ENCODE data around the gene ZAR1.

Gene ZAR1

DNA sequence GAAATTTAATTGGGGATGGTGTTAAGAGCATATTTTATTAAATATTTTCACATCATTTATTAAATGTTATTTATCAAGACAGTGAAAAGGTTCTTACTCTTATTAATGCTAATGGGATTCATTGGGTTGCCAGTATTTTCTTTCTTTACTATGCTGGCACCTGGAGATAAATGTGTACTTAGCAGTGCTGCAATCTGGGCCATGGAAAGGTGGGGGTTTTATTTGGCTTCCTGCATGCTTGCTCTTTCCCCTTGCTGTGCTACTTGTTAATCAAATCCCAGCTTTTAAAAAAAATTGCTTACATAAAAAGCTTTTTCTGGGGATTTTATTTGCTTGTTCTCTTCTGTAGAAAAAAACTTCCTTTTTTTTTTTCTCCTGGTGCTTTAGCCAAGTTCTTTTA, 48.3 kb downstream of the ZAR1 start:
- TF ChIP-seq, protein P1, sequence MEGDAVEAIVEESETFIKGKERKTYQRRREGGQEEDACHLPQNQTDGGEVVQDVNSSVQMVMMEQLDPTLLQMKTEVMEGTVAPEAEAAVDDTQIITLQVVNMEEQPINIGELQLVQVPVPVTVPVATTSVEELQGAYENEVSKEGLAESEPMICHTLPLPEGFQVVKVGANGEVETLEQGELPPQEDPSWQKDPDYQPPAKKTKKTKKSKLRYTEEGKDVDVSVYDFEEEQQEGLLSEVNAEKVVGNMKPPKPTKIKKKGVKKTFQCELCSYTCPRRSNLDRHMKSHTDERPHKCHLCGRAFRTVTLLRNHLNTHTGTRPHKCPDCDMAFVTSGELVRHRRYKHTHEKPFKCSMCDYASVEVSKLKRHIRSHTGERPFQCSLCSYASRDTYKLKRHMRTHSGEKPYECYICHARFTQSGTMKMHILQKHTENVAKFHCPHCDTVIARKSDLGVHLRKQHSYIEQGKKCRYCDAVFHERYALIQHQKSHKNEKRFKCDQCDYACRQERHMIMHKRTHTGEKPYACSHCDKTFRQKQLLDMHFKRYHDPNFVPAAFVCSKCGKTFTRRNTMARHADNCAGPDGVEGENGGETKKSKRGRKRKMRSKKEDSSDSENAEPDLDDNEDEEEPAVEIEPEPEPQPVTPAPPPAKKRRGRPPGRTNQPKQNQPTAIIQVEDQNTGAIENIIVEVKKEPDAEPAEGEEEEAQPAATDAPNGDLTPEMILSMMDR (IDR thresholded peaks at IDR 0.05; ENCODE audit: extremely low read depth, missing control alignments): no peak
- no peak for DNase-seq (ENCODE audit: low spot score)

DNA sequence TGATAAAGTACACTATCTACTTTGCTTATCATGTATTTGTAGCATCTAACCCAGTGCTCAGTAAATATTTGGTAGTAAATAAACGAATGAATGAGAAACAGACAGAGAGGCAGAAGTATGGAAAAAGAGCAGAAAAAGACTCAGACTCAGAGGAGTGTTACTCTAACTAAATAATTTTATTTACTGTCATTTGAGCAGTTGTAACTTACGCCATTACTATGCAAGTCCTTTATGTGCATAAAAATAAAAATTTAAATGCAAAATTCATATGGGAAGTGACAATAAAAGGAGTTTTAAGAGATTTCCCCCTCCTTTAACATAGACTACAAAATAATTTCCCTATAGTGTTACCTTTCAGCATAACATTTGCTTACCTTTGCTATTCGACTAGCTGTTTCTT, 49.5 kb downstream of the ZAR1 start:
- TF ChIP-seq, protein P1 (IDR thresholded peaks at IDR 0.05; ENCODE audit: extremely low read depth, missing control alignments): no peak

GRCh38 chr4:48542888-48543287, 52.8 kb downstream of the ZAR1 start:
- TF ChIP-seq, protein P1 (IDR thresholded peaks at IDR 0.05; ENCODE audit: extremely low read depth, missing control alignments): no peak
- no peak for DNase-seq (ENCODE audit: low spot score)

More for the DNA sequence above, 49.5 kb downstream of the ZAR1 start:
- DNase-seq (ENCODE audit: low spot score): no peak

DNA sequence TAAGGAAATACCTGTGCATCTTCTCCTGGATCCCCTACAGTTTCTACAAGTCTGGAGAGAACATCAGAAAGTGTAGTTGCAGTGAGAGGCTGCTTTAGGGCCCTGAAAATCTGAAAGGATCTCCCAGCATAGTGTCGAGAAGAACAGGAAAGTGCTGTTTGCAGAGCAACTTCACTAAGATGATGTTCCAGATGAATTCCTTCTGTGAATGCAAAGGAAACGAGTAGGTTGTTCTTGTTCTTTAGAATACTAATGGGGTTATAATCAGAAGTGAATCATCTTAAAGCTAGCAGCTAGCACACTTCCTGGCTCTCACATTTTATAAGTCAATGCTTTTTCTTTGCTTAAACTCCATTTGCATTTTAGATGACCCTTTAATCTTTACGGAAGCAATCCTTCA, 53.7 kb downstream of the ZAR1 start:
- DNase-seq (ENCODE audit: low spot score): no peak
- TF ChIP-seq, protein P1 (IDR thresholded peaks at IDR 0.05; ENCODE audit: extremely low read depth, missing control alignments): no peak

Data from GM20000 (cell line).